GM19351 (cell line): Measurements from ENCODE around the gene CADM1.

Experiments
- ATAC-seq: cut with Tn5 transposase; IDR thresholded peaks from one replicate; pipeline ENCODE4 v1.9.1; 2021; ENCODE audit warnings: mild to moderate bottlenecking, moderate library complexity; ENCODE audit not compliant: unreplicated experiment

CADM1 gene

DNA sequence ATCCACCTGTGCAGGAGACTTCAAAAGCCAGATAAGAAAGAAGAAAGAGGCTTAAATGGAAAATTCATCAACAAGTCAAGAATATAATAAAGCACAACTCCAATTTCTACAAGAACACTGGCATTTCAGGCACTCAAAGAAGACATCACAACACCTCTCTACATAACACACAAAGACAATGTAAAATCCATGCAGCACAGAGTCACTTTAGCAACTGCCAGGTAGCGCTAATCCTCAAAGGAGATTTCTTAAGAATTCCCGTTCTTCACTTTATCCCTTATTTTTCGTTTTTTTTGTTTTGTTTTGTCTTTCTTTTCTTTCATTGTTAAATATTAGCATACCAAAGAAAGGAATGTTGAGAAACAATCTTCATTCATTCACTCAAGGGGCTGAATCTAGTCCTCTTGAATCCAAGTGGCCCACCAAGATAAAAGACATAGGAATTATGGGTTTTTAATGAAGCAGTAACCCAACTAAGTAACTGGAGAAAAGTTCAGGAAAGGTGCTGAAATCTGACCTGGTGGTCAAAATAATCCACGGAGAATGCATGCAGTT lies 95.0 kb downstream of the CADM1 start:
- no peak for ATAC-seq

DNA sequence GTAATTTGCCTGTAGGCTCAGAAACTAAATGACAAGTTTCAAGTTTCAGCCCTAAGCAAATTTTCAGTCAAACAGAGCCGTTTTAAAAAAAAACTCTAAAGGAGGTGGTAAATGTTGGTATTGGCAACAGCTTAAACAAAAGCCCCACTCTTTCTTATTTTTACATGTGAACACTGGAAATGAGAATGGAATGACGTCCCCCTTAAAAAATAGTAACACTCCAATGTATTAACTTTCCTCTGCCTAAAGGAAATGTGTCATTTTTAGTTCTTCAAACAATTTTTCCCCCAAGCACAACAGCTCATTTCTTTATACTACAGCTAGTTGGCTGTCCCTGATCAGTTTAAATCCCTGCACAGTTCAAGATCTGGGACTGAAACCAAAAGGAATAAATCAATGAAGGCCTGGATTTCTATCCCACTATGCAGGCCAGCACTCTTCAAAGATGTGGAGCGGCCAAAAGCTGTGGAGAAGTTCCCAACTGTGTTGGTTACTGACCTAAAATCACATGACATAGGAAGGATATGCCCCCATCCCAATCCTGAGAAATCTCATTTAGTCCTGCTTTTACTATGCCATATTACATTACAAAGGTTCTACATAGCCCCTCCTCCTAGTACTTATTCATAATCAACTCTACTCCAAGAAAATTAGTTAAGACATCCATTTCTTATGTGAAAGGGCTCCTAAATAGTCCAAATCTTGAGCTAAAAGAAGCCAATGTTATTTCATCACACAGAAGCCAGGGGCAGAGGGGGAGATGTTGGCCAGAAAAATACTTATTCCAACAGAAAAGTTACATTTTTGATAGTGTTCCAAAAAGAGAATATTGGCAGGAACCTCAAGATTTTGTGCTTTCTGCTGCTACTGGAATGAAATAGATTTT lies 95.9 kb downstream of the CADM1 start:
- ATAC-seq, result no peak

DNA sequence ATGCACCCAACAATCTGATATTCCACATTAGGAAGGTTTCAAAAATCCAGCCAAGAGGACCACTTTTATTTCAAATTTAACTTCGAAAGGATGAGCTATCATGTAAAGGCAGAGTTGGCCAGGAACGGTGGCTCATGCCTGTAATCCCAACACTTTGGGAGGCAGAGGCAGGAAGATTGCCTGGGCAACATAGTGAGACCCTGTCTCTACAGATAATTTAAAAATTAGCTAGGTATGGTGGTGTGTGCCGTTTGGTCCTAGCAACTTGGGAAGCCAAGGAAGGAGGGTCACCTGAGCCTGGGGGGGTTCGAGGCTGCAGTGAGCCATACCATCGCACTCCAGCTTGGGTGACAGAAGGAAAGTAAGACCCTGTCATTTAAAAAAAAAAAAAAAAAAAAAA lies 96.7 kb downstream of the CADM1 start:
- no peak for ATAC-seq

DNA sequence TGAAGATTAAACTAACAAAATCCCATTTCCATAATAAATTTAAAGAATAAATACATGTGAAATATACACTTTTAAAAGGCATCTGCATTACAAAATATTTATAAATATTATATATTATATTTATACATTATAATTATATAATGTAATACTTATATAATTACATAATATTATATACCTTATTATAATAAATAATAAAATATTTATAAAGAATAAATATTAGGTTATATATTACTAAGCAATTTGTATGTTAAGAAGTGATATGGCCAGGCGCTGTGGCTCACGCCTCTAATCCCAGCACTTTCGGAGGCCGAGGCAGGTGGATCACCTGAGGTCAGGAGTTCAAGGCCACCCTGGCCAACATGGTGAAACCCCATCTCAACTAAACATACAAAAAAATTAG lies 97.8 kb downstream of the CADM1 start:
- ATAC-seq, result no peak

DNA sequence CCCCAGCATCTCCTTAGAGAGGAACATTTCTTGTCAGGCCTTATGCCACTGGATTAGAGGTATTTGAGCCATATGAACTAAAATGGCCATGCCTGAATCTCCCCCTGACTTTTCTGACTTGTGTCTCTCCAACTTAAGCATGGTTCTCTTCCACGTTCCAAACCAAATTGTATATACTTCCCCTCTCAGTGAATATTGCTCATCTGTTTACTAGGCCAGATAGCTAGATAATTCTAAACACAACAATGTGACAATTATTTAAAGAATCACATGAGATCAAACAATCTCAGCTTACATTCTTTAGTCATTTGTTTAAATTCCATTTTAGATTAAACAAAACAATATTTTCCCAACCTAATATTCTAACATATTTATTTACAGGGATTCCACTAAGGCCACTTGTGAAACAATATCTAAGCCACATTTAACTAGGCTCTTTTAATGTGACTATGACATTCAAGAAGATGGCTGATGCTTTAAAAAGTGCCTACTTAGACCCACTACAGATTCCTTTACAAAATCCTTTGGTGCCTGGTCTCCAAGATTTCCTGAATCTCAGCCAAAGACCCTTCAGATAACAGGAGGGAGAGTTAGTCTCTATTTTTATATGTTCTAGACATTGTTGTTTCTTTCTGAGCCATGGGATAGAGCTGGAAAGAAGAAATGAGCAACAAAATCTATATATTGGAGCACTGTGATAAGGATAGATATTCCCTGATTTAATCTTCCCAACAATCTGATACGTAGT lies 105.7 kb downstream of the CADM1 start:
- no peak for ATAC-seq

DNA sequence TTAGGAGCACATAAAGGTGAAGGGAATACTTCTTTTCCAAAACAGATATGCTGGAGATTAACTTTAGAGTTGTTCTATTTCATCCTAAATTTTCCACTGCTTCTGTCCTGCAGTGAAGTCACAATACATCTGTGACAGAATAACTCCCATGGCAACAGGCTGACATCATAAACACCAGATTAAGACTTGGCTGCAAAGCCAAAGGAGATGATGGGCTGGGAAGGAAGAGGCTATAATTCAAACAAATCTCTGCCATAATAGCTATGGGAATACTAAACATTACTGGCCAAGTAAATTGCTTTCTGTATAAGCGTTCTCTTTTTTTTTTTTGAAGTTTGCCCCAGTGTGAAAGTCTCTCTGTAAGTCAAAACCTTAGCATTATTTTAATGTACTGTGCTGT lies 107.7 kb downstream of the CADM1 start:
- ATAC-seq, result no peak

DNA sequence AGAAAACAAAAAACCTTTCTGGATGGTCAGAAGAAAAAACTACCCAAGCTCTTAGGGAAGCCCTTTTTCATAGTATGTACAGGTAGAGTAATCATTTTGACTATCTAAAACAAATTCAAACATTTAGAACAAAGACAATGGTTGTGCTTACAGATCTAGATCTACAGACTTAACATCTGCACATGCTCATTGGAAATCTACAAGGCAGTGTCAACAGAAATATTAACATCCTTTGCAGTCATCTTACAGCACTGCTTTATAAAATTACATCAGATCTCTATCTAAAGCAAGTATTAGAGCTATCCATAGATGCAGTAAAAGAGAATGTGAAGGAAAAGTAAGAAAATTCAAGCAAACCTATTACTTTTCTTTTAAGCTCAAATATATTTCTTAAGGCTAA lies 110.3 kb downstream of the CADM1 start:
- no peak for ATAC-seq

DNA sequence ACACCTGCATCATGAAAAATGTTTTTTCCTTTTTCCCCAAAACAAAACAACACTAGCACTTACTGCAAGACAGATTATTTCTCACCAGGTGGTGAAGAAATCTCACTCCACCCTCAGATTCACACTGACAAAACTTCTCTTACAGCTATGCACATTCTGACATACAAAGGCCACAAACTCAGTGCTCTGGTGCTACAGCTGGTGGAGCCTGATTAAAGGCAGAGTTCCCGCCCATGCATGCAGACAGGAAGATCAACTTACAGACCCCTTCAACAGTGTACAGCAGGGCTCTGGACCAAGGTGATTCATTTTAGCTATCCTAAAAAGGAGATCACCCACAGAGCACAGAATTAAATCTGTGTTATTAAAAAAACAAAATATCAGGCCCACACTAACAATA lies 112.6 kb downstream of the CADM1 start:
- no peak for ATAC-seq

DNA sequence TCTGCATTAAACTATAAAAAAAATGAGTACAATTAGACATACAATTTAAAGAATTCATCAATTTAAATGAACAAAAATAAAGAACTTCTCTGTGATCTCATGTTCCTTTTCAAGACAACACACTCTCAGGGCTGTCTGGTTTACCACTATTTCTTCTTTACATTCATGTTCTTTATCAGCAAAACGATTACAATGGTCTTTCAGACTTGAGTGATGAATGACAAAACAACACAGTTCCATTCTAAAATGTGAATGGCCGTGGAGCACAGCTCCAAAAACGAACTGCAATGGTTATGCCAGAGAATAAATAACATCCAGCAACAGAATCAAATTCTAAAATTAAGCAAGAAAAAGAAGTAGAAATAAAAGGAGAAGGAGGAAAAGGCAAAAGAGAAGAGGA lies 113.1 kb downstream of the CADM1 start:
- no peak for ATAC-seq

DNA sequence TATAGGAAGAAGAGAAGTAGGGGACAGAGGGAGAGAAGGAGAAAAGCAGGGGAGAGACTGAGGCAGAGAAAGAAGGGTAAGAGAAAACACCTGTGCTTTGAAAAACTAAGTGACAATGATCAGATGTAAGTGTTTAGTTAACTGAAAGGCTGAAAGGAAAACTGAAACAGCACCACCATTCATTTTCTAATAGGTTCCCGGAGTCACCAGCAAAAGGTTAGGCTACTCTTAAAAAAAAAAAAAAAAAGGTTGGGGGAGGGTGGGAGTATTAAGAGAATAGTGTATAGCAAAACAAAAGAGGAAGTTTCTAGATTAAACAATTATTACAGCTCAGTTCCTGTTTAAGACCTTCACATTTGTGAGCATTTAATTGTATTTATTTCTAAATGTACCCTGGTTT lies 113.8 kb downstream of the CADM1 start:
- no peak for ATAC-seq

DNA sequence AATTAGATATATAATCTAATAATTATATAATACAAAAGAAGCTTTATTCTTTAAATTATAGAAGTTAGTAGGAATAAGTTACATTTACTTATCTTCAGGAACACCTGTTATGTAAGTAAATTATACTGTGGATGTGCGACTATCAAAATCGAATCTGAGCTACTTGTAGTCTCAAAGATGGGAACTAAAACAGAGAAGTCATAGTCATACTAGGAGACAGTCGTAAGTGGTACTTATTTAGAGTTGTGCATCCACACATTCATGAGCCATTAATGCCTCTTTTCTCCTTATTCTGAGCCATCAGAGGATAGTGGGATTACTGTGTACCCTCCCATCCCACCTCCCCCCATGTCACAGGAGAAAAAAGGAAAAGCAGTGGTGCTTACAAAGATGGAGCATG lies 114.4 kb downstream of the CADM1 start:
- no peak for ATAC-seq

DNA sequence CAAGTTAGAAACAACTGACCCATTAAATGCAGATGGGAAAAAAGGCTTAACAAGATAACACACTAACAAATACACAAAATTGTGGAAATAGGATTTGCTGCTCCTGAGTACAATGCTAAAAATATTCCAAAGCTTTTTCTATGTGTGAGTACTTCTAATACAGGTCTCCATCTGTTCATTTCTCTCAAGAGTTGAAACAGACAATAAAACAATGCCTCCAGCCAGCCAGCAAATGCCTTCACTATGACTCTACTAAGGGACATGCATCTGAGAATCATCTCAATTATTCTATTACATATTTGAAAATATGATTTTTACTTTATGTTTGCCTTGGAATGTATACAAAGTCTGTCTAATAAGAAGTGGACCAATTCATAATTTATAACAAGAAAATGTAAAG lies 119.0 kb downstream of the CADM1 start:
- ATAC-seq, result no peak

DNA sequence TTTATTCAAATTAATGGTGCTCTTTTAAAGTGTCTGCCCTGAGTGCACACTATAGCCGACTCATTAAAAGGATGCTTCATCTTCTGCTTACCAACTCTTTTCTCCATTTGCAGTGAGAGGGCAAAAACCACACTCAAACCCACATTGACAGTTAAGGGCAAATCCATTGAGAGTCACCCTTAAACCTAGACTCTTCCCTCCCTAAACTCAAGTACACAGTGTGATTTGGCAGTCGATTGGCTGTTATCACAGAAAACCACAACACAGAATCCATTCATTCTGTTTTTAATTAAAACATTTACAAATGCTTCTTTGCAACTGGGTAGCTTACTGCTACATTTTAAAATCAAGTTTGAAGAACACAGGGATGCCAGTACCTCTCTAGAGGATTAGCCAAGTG lies 120.0 kb downstream of the CADM1 start:
- ATAC-seq, result no peak

DNA sequence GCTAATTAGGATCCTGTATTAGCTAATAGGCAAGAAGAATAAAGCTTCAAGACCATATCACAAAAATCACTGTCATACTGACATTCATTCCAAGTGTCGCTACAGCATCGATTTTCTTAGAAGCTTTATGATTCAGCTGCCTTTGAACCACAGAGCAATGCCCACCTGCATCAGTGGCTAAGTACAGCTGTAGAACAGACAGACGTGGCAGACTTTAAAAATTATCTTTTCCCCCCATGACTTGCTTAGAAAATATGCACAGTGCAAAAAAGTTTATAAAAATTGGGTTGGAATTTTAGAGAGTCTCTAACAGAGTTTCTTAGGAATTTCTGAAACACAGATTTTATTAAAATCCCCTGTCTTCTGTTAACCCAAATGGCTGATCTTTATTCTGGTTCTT lies 120.8 kb downstream of the CADM1 start:
- ATAC-seq, result no peak

DNA sequence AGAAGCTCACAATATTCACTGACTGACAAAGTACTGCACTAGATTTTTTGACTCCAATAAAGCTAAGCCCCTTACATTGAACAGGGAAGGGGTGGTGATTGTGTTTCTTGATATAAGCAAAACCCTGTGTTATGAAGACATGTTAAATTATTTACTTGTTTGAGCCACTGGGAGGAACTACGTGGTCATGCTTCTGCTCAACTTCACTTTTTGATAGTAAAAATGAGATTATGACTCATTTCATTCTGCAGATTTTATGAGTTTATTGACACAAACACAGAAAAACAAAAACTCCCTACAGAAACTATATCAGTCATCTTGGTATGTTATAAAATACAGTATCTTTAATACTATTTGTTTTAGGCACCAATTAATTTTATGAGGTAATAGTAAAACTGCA lies 124.7 kb downstream of the CADM1 start:
- peak; percentile 58 for ATAC-seq

DNA sequence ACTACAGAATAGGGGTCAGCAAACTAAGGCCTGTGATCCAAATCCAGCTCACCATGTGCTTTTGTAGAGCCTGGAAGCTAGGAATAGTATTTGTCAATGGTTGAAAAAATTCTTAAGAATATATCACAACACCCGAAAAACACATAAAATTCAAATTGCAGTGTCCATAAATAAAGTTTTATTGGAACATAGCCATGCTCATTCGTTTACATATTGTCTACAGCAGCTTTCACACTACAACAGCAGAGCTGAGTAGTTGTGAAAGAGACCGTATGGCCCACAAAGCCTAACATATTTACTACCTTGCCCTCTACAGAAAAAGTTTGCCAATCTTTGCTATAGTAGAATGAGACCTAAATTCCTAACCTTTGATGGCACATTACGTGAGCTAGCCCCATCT lies 125.7 kb downstream of the CADM1 start:
- ATAC-seq, result no peak

DNA sequence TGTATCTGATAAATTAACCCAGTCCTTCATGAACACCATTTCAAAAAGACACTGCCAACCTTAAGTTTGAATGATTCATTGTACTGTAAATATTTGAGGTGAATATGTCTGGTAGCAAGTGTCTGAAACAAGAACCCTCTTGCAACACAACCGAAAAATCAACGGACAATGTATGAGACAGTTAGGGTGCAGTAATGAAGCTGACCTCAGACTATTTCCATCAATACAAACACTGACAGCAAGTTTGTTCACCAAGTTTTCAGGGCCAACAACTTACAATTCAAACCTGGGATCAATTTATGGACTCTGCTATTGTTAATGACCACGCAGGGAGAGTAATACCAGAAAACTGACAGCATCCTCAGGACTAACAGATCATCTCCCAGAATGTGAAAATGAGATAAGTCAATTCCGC lies 126.3 kb downstream of the CADM1 start:
- ATAC-seq, result no peak

DNA sequence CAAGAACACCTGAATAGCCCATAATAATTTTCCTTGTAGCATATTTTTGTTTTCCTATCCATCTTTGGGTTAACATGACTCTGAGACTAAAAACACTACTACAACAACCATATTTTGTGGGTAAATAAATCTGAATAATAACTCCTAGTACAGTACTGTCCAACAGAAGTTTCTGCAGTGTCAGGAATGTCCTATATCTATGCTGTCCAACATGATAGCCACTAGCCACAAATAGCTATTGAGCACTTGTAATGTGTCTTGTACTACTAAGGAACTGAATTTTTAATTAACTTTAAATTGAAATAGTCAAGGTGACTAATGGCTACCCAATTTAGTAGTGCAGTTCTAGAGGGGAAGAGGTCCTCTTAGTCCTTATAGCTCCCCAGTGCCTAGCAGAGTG lies 135.6 kb downstream of the CADM1 start:
- ATAC-seq, result no peak

DNA sequence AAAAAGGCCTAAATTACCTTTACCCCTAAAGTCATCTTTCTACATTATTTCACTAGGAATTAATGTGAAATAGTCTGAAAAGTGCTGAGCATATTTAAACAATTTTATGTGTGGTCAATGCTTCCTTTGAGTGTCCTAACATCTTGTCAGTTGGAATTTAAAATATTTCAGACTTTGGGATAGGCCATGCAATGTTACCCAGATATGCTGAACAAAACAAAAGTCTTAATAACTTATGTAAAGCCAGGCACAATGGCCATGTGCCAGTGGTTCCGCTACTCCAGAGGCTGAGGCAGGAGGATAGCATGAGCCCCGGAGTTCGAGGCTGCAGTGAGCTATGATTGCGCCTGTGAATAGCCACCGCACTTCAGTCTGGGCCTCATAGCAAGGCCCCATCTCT lies 137.4 kb downstream of the CADM1 start:
- ATAC-seq, result no peak

DNA sequence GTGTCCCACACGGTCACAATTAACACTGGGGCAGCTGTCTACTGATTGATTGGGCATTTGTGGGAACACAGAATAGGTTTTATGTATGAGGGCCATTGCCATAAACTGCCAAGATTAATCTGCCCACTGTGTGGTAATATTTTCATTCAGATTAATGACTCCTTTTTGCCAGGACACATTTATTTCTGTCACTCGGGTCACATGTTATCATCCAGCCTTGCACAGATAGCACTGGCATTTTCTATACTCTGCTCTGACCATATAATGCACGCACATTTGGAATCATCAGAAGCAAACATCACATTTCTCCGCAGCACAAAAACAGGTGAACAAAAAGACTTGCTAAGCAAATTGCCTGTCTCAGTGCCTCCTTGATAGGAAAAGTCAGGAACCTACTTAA lies 138.3 kb downstream of the CADM1 start:
- ATAC-seq, result no peak

DNA sequence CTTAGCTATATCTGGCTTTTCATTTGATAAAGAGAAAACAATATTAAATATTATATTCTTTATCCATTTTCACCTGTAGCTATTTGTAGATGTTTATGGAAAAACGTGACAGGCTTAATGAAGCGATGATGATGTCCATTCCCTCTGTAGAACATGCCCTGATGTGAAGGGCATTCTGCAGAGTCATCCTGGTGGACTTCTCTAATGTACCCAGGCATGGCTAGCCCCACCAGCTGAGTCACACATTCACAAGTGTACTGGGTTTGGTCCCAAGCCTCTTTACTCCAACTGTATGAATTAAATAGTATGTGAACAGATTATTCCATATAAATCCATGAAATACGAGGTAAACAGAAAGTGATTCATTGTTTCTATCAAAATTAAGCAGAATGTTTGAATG lies 139.3 kb downstream of the CADM1 start:
- no peak for ATAC-seq

DNA sequence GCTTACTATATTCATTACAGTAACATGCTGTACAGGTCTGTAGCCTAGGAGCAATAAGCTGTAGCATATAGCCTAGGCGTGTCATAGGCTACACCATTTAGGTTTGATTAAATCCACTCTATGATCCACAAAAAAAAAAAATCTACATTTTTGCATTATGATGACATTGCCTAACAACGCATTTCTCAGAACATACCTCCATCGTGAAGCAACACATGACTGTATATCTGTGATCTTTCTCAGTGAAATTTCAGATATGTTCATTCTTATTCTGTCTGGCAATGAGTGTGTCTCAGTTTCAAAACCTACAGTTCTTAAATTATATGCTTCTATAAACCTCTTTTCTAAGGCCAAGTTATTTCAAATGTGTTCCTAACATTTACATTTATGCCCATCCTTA lies 140.3 kb downstream of the CADM1 start:
- ATAC-seq, result no peak
